Stimulated activated CD8-positive, alpha-beta memory T cell treated with anti-CD3 and anti-CD28 coated beads, Interleukin-12 subunit alpha, Interleukin-12 subunit beta, amount 100 ng/mL, for 24 hours (primary cell): ENCODE measurements around the gene OXSM.
A peak's percentile ranks its signal among the peaks of the same experiment; 100 is the strongest.

Source experiments
- DNase-seq: peaks from one replicate; pipeline ENCODE4 v3.0.0-alpha.2; 2020; ENCODE audit errors: extremely low read depth

The OXSM gene

GRCh38 chr3:25789596-25790556, at the start of gene OXSM:
OXSM (plus strand) TSS chr3:25790090; CDS start chr3:25791021, 931 bp downstream.
- peak; percentile 83 for DNase-seq

- no peak for DNase-seq
These were observed 45.4 kb upstream of the OXSM start for GRCh38 chr3:25744470-25744869.

DNA sequence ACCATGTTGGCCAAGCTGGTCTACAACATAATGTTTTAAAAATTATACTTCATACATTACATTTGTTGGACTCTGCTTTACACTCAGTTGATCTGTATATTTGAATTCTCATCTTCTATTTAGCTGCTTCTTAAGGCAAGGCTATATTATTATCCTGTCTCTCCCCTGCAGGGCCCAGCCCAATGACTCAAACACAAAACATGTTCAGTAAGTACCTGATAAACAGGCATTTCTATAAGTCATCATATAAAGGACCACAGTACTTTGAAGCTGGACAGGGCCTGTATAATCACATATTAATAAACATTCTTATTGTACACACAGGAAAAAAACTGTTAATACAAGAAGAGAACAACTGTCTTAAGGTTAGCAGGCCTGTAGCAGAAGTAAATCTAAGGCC, 42.9 kb upstream of the OXSM start:
- no peak for DNase-seq

GRCh38 chr3:25748189-25748588, 41.7 kb upstream of the OXSM start:
- no peak for DNase-seq

DNA sequence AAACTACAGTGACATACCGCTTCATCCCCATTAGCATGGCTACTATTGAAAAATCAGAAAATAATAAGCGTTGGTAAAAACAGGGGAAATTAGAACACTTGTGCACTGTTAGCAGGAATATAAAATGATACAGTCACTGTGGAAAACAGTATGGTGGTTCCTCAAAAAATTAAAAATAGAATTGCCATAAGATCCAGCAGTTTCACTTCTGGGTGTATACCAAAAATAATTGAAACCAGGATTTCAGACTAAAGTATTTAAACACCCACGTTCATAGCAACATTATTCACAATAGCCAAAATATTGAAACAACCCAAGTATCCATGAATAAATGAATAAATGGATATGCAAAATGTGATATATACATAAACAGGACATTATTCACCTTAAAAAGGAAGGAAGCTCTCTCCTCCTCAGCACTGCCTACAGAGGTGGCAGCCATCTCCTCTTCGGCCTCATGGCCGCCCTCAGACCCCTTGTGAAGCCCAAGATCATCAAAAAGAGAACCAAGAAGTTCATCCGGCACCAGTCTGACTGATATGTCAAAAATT, 40.8 kb upstream of the OXSM start:
- DNase-seq = no peak

DNA sequence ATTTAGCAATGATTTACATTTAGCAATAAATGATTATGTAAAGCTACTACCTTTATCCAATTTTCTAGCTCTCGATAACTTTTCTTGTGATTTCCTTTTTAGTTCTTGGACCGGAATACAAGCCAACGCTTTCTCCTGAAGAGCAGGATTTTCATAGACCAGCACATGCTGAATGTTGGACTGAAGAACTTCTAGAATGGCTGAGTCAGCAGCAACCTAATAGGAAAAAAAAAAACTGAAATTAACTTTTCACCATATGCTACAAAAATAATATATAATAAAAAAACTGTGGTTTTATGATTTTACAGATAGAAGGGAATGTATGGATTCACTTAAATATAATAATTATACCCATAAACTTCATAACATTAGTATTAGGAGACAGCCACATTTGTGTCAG, 38.8 kb upstream of the OXSM start:
- no peak for DNase-seq

DNA sequence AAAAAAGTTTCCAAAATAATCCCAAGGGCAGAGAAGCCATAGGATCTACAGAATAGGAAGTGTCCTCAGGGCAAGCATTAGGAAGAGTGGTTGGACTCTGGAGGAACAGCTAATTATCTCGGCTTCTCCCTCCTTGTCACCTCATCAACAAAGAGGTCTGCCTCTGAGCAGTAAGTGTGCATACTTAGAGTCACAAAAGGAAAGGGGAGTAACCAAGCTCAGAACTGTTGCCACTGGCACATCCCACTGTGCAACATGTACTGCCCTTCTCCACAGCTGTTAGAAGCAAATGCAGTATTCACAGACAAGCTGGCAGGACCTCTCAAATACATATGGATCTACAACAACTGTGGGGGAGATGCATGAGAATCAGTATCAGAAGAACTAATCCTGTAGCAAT, 38.2 kb upstream of the OXSM start:
- DNase-seq = no peak

- no peak for DNase-seq
These were observed 21.0 kb upstream of the OXSM start for GRCh38 chr3:25768851-25769250.

- no peak for DNase-seq
These were observed 14.0 kb upstream of the OXSM start for GRCh38 chr3:25775936-25776335.

DNA sequence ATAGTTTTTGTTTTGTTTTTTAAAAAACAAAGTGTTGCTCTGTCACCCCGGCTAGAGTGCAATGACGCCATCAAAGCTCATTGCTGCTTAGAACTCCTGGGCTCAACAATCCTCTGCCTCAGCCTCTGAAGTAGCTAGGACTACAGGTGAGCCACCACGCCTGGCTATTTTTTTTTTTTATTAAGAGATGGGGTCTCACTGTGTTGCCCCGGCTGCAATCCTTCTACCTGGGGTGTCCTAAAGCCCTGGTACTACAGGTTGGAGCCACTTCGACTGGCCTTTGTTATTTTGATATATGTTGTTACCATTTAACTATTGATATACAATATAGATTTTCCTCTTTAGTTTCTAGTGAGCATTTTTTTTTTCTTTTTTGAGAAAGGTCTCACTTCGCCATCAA, 9.3 kb upstream of the OXSM start:
- no peak for DNase-seq

GRCh38 chr3:25781145-25781757, 8.6 kb upstream of the OXSM start:
- no peak for DNase-seq

DNA sequence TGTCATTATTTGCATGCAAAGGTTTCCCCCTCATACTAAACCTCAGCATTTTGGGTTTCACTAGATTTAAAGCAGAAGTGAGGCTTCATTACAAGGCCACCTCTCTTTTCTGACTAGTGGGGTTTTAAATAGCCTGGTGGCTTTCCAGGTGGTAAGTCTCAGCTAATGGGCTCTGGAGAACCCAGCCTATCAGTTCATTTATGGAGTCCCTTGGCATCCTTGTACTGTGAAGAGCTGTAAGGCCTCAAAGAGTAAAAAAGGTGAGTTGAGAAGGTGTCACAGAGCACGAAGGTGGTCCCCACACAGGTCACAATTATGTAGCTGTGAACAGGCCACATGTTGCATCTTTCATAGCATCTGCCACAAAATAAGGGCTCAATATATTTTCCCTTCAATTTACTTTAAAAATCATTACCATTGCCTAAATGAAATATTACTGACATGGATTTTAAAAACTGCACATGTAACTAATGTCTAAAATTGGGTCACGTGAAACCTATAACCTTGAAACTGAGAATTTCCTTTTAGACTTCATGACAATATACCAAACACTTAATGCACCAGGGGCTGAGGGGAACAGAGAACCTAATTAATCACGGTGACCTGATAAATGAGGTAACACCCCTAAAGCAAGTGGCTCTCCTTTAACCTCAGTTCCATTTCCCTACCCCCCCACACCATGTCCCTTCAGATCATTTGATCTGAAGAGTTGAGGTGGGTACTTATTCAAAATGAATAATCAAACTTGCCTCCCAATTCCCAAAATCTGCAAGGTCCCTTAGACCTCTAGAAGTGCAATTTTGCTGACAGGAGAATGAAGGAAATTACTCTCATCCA, 7.9 kb upstream of the OXSM start:
- DNase-seq = no peak

DNA sequence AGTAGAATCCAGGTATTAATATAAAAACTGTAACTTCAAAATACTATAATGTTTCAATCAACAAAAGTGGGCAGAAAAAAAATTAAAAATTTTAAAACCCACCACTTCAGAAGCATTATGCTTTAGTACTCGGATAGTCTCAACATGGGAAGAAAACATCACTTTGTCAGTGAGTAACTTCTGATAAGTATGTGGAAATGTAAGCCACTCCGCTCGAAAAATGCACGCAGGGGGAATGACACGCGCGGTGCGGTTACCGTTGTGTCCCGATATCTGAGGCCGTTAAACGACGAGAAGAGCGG, 7.3 kb upstream of the OXSM start:
- no peak for DNase-seq

GRCh38 chr3:25782938-25783660, 6.8 kb upstream of the OXSM start, which contains the start of gene NGLY1:
NGLY1 (minus strand) TSS chr3:25783443; CDS start chr3:25783390, 53 bp downstream.
- peak; percentile 59 for DNase-seq

DNA sequence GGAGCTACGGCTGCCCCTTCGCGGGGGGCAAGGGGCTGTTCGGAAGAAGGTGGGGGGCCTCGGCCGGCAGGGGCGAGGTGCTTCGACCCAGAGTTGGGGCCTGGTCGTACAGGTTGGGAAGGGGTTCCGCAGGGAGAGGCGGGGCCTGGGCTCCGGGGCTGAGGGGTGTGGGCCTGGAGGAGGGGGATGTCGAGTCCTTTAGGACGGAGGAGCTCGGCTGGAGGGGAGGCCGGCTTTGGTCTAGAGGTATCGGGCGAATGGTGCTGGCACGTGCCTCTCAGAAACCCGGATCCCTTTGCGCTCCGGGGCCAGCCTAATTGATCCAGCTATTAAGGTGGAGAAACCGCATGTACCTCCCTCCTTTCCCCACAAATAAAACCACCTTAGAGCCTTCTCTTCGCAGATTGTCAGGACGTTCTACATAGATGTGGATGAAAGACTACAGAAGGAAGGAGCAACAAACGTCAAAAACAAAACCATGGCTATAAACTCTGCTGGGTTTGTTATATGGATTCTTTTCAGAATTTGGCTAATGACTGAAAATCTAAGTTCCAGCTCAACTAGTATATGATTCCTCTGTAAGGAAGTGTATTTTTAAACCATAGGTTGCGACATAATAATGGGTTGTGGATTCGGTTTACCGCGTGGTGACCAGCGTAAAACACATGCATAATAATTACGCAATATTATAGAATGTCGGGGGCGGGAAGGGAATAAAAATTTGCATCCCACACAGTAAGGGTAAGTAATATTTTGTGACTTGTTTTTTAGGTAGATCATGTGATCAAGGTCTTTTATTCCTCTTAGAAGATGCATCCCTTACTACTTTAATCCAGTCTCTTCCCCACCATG, 6.0 kb upstream of the OXSM start:
- peak; percentile 22 for DNase-seq

- no peak for DNase-seq
These were observed 4.9 kb upstream of the OXSM start for GRCh38 chr3:25784971-25785370.

- no peak for DNase-seq
These were observed 4.1 kb upstream of the OXSM start for GRCh38 chr3:25785826-25786225.

DNA sequence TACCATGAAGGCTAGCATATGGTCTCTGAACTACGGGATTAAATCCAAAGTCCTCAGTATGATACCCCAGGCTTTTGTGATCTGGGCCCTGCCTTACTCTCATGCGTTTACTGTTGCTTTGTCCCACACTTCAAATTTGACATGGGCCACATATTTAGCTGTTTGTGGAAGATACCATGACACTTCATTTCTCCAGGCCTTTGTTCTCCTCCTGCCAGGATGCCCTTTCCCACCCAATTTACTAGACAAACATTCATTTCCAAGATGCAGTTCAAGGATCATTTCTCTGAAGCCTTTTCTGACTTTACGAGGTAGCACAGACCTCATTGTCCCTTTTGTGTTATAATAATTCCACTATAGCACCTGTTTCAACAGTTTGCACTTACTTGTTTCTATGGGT, 2.2 kb upstream of the OXSM start:
- no peak for DNase-seq

- no peak for DNase-seq
These were observed 688 bp upstream of the OXSM start for GRCh38 chr3:25789209-25789595.

- no peak for DNase-seq
These were observed 11.9 kb downstream of the OXSM start for GRCh38 chr3:25801786-25802185.

DNA sequence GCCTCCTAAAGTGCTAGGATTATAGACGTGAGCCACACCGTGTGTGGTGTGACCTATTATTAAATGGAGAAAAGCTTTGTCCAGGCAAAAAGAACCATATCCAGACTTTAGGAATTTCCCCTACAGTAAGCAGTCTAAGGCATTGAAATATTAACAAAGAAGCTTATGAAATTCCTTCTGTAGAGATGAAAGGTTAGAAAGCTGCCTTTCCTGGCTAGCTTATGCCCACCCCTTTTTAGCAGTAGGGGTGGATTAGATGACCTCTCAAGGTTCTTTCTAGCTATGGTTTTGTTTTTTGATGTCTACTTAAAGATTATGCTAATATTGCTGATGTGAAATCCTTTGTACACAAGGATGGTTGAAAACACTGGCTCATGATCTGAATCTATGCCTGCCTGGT, 13.9 kb downstream of the OXSM start:
- DNase-seq = no peak
